ENCODE results near the gene NUDT19. TPM values are rescaled to one million over a fixed set of nuclear protein-coding genes. Genes with fewer than 3 reads are reported as not detected.

NUDT19 gene
- total RNA-seq, 4 donors from 2014 or later: 7.9 to 10.2 (median 9.6) TPM

DNA sequence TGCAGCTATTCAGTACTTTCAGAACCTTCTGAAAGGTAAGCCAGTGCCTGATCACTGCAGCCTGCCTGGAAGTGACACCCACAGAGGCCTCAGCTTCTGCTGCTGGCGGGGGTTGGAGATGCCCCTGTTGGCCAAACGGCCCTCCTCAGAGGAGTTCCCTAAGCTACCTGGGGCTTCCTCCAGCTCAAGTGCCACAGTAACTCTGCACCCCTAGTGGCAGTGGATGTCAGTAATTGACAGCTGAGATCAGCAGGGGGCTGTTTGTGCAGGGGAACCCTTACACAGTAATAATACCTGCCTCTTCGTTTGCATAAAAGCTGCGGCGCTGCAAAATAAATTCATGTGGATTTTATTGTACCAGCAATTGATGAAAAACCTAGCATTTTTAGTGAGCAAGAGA lies 56.9 kb downstream of the NUDT19 start:
- Histone ChIP-seq H3K4me3 (replicated peaks in 1 of 3) (no peak overlapping the region), H3K36me3 (no peaks in the 10 kb centered on the region), H3K27me3 (no peaks in the 10 kb centered on the region), H3K27ac (no peak overlapping the region), H3K4me1 (no peaks in the 10 kb centered on the region), H3K9me3 (no peaks in the 10 kb centered on the region)
- intact Hi-C loops (cut with DNase I): no loop called here
- 60 to 66% methylated on average over 5 of the region's 5 CpGs for WGBS, 2 donors
- DNase-seq: no peak
- no peak for TF ChIP-seq POLR2A (IDR thresholded peaks at IDR 0.05)
- TF ChIP-seq, protein P1, sequence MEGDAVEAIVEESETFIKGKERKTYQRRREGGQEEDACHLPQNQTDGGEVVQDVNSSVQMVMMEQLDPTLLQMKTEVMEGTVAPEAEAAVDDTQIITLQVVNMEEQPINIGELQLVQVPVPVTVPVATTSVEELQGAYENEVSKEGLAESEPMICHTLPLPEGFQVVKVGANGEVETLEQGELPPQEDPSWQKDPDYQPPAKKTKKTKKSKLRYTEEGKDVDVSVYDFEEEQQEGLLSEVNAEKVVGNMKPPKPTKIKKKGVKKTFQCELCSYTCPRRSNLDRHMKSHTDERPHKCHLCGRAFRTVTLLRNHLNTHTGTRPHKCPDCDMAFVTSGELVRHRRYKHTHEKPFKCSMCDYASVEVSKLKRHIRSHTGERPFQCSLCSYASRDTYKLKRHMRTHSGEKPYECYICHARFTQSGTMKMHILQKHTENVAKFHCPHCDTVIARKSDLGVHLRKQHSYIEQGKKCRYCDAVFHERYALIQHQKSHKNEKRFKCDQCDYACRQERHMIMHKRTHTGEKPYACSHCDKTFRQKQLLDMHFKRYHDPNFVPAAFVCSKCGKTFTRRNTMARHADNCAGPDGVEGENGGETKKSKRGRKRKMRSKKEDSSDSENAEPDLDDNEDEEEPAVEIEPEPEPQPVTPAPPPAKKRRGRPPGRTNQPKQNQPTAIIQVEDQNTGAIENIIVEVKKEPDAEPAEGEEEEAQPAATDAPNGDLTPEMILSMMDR (IDR thresholded peaks at IDR 0.05): no peak

DNA sequence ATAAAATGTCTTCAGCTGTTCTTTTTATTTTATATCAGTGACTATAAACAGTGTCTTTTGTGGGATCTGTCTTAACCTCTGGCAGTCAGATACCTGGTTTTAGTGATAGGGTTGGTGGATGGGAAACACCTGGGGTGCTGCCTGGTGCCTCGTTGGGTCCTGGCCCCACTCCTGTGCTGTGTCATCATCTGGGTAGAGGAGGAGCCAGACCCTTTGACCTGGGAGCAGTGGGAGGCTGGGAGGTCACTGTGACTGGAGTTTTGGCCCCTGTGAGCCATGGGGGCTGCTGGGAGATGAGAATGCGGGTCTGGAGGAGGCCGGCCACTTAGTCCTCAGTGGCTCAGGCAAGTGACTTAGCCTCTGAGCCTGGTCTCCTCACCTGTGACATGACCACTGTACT lies 57.3 kb downstream of the NUDT19 start:
- Histone ChIP-seq H3K27ac (no peak overlapping the region), H3K36me3 (no peaks in the 10 kb centered on the region), H3K4me3 (replicated peaks in 1 of 3) (no peak overlapping the region), H3K9me3 (no peaks in the 10 kb centered on the region), H3K27me3 (no peaks in the 10 kb centered on the region), H3K4me1 (no peaks in the 10 kb centered on the region)
- TF ChIP-seq POLR2A (IDR thresholded peaks at IDR 0.05): no peak
- TF ChIP-seq, protein P1 (IDR thresholded peaks at IDR 0.05): no peak
- DNase-seq: no peak
- intact Hi-C loops (cut with DNase I): no loop called here
- WGBS, 2 donors: 30 to 77% methylated on average over 1 to 3 of the region's 3 CpGs

DNA sequence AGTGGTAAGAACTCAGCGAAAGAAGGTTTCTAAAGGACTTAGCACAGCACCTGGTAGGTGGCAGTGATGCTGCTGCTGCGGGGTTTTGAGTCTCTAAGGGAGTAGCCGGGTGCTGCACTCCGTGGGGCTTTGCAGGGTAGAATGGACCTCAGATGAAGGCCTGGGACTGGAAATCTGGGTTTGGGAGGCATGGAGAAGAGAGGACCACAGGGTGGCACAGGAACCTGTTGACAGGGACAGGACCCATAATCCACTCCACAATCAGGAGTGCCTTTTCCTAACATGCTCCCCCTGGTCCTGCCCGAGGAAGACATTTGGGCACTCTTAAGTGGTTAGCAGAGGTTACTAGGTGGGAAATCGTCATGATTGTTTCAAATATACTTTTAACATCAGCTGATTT lies 57.7 kb downstream of the NUDT19 start:
- Histone ChIP-seq H3K4me3 (replicated peaks in 1 of 3) (no peak overlapping the region), H3K27me3 (no peaks in the 10 kb centered on the region), H3K4me1 (no peaks in the 10 kb centered on the region), H3K36me3 (no peaks in the 10 kb centered on the region), H3K27ac (no peak overlapping the region), H3K9me3 (no peaks in the 10 kb centered on the region)
- WGBS, 2 donors: 67 to 72% methylated on average over 6 of the region's 6 CpGs
- DNase-seq: no peak
- intact Hi-C loops (cut with DNase I): no loop called here
- TF ChIP-seq, protein P1 (IDR thresholded peaks at IDR 0.05): no peak
- TF ChIP-seq POLR2A (IDR thresholded peaks at IDR 0.05): no peak

DNA sequence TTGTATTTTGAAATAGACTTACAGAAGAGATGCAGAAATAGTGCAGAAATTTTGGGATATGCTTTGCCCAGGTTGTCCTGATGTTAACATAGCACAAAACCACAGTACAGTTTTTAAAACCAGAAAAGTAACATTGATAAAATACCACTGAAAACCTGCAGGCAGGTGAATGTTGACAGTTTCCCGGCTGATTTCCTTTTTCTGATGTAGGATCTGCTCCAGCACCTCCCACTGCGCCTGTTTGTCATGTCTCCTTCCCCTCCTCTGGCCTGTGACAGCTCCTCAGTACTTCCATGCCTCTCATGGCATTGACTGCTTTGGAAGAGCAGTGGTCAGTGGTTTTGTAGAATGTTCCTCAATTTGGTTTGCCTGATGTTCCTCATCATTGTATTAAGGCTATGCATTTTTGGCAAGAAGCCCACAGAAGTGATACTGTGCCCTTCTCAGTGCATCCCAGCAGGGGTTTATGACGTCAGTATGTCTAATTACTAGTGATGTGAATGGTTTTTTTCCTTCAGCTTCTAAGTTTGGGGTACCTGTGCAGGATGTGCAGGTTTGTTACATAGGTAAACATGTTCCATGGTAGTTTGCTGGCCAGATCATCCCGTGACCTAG lies 58.9 kb downstream of the NUDT19 start:
- Histone ChIP-seq H3K36me3 (no peaks in the 10 kb centered on the region), H3K4me1 (no peaks in the 10 kb centered on the region), H3K27ac (no peak overlapping the region), H3K9me3 (no peaks in the 10 kb centered on the region), H3K27me3 (no peaks in the 10 kb centered on the region), H3K4me3 (replicated peaks in 1 of 3) (no peak overlapping the region)
- no peak for TF ChIP-seq POLR2A (IDR thresholded peaks at IDR 0.05)
- TF ChIP-seq, protein P1 (IDR thresholded peaks at IDR 0.05): no peak
- WGBS, 2 donors: 55 to 63% methylated on average over 4 of the region's 4 CpGs
- intact Hi-C loops (cut with DNase I): no loop called here
- no peak for DNase-seq

DNA sequence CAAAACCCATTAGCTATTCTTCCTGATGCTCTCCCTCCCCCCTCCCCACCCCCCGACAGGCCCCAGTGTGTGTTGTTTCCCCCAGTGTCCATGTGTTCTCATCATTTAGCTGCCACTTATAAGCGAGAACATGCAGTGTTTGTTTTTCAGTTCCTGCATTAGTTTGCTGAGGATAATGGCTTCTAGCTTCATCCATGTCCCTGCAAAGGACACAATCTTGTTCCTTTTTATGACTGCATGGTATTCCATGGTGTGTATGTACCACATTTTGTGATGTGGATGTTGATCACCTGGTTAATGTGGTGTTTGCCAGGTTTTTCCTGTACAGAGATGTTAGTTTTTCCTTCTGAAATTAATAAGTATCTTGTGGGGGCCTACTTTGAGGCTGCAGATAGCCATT lies 59.4 kb downstream of the NUDT19 start:
- intact Hi-C loops (cut with DNase I): no loop called here

More for the DNA sequence above, 59.4 kb downstream of the NUDT19 start:
- no peak for TF ChIP-seq POLR2A (IDR thresholded peaks at IDR 0.05)
- no peak overlapping the region for H3K27ac ChIP-seq
- no peaks in the 10 kb centered on the region for H3K27me3 ChIP-seq
- H3K36me3 ChIP-seq: no peaks in the 10 kb centered on the region
- H3K4me3 ChIP-seq (replicated peaks in 1 of 3): no peak overlapping the region
- WGBS, 2 donors: 60 to 79% methylated on average over 2 of the region's 2 CpGs
- DNase-seq: no peak
- H3K9me3 ChIP-seq: no peaks in the 10 kb centered on the region
- H3K4me1 ChIP-seq: no peaks in the 10 kb centered on the region

Measured in thyroid gland (tissue), 4 donors.